GM23338 (cell line): Measurements from ENCODE around the gene AIFM2.

Experiments
- CREB1 ChIP-seq: fragments of 250-450 bp; sonication (Bioruptor Pico); IDR thresholded peaks from 2 replicates; pipeline ENCODE4 v1.5.0; 2020; ENCODE audit warnings: low read depth, mild to moderate bottlenecking, moderate library complexity
- ETS1 ChIP-seq: IDR thresholded peaks from 2 replicates; pipeline ENCODE4 v1.6.1; 2016; ENCODE audit warnings: antibody characterized with exemption
- EZH2 ChIP-seq: fragments of 200-600 bp; sonication (generic); IDR thresholded peaks from one replicate; pipeline ENCODE4 v1.8.0; 2017; ENCODE audit warnings: antibody characterized with exemption, mild to moderate bottlenecking, low read depth; ENCODE audit not compliant: unreplicated experiment
- EZH2phosphoT487 ChIP-seq: fragments of 200-600 bp; sonication (generic); IDR thresholded peaks from one replicate; pipeline ENCODE4 v1.8.1; 2018; ENCODE audit warnings: antibody characterized with exemption; ENCODE audit not compliant: unreplicated experiment
- POLR2AphosphoS5 ChIP-seq: IDR thresholded peaks from 2 replicates; pipeline ENCODE4 v1.6.1; 2016; ENCODE audit warnings: antibody characterized with exemption, low read depth
- ZNF114 ChIP-seq: fragments of 250-450 bp; sonication (Bioruptor Pico); IDR thresholded peaks from 2 replicates; pipeline ENCODE4 v1.5.0; 2020; ENCODE audit warnings: mild to moderate bottlenecking, moderate library complexity
- ZNF331 ChIP-seq: fragments of 250-450 bp; sonication (Bioruptor Pico); IDR thresholded peaks from 2 replicates; pipeline ENCODE4 v1.5.0; 2020; ENCODE audit warnings: low read depth, mild to moderate bottlenecking, moderate library complexity
- TF ChIP-seq, protein P1 (sequence below), 2 experiments: fragments of 200-600 bp in 1 of 2; sonication (generic) in 1 of 2; conservative IDR thresholded peaks; 2 replicates each; pipeline versions ENCODE4 v1.5.1 to v1.6.1; 2016 to 2017; ENCODE audit warnings: antibody characterized with exemption in 2 of 2, low read depth in 2 of 2, mild to moderate bottlenecking in 2 of 2, moderate library complexity in 1 of 2
- TF ChIP-seq, protein P2 (sequence below): IDR thresholded peaks from one replicate; pipeline ENCODE4 v1.6.1; 2018; ENCODE audit warnings: antibody characterized with exemption; ENCODE audit not compliant: unreplicated experiment
- TF ChIP-seq, protein P3 (sequence below): fragments of 250-450 bp; sonication (Bioruptor Pico); IDR thresholded peaks from 2 replicates; pipeline ENCODE4 v1.5.0; 2020; ENCODE audit warnings: mild to moderate bottlenecking, moderate library complexity

- TF ChIP-seq, protein P1, sequence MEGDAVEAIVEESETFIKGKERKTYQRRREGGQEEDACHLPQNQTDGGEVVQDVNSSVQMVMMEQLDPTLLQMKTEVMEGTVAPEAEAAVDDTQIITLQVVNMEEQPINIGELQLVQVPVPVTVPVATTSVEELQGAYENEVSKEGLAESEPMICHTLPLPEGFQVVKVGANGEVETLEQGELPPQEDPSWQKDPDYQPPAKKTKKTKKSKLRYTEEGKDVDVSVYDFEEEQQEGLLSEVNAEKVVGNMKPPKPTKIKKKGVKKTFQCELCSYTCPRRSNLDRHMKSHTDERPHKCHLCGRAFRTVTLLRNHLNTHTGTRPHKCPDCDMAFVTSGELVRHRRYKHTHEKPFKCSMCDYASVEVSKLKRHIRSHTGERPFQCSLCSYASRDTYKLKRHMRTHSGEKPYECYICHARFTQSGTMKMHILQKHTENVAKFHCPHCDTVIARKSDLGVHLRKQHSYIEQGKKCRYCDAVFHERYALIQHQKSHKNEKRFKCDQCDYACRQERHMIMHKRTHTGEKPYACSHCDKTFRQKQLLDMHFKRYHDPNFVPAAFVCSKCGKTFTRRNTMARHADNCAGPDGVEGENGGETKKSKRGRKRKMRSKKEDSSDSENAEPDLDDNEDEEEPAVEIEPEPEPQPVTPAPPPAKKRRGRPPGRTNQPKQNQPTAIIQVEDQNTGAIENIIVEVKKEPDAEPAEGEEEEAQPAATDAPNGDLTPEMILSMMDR (conservative IDR thresholded peaks at IDR 0.05; ENCODE audit: low read depth in 2 of 2) = peak; percentile 77 to 93
- TF ChIP-seq CREB1 (CRISPR knock-in tag) (peak; percentile 58), ZNF331 (CRISPR knock-in tag) (no peak), POLR2AphosphoS5 (no peak), EZH2 (no peak), EZH2phosphoT487 (no peak), ZNF114 (CRISPR knock-in tag) (no peak), ETS1 (no peak)
- TF ChIP-seq, protein P2, sequence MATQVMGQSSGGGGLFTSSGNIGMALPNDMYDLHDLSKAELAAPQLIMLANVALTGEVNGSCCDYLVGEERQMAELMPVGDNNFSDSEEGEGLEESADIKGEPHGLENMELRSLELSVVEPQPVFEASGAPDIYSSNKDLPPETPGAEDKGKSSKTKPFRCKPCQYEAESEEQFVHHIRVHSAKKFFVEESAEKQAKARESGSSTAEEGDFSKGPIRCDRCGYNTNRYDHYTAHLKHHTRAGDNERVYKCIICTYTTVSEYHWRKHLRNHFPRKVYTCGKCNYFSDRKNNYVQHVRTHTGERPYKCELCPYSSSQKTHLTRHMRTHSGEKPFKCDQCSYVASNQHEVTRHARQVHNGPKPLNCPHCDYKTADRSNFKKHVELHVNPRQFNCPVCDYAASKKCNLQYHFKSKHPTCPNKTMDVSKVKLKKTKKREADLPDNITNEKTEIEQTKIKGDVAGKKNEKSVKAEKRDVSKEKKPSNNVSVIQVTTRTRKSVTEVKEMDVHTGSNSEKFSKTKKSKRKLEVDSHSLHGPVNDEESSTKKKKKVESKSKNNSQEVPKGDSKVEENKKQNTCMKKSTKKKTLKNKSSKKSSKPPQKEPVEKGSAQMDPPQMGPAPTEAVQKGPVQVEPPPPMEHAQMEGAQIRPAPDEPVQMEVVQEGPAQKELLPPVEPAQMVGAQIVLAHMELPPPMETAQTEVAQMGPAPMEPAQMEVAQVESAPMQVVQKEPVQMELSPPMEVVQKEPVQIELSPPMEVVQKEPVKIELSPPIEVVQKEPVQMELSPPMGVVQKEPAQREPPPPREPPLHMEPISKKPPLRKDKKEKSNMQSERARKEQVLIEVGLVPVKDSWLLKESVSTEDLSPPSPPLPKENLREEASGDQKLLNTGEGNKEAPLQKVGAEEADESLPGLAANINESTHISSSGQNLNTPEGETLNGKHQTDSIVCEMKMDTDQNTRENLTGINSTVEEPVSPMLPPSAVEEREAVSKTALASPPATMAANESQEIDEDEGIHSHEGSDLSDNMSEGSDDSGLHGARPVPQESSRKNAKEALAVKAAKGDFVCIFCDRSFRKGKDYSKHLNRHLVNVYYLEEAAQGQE = no peak
- TF ChIP-seq, protein P3, sequence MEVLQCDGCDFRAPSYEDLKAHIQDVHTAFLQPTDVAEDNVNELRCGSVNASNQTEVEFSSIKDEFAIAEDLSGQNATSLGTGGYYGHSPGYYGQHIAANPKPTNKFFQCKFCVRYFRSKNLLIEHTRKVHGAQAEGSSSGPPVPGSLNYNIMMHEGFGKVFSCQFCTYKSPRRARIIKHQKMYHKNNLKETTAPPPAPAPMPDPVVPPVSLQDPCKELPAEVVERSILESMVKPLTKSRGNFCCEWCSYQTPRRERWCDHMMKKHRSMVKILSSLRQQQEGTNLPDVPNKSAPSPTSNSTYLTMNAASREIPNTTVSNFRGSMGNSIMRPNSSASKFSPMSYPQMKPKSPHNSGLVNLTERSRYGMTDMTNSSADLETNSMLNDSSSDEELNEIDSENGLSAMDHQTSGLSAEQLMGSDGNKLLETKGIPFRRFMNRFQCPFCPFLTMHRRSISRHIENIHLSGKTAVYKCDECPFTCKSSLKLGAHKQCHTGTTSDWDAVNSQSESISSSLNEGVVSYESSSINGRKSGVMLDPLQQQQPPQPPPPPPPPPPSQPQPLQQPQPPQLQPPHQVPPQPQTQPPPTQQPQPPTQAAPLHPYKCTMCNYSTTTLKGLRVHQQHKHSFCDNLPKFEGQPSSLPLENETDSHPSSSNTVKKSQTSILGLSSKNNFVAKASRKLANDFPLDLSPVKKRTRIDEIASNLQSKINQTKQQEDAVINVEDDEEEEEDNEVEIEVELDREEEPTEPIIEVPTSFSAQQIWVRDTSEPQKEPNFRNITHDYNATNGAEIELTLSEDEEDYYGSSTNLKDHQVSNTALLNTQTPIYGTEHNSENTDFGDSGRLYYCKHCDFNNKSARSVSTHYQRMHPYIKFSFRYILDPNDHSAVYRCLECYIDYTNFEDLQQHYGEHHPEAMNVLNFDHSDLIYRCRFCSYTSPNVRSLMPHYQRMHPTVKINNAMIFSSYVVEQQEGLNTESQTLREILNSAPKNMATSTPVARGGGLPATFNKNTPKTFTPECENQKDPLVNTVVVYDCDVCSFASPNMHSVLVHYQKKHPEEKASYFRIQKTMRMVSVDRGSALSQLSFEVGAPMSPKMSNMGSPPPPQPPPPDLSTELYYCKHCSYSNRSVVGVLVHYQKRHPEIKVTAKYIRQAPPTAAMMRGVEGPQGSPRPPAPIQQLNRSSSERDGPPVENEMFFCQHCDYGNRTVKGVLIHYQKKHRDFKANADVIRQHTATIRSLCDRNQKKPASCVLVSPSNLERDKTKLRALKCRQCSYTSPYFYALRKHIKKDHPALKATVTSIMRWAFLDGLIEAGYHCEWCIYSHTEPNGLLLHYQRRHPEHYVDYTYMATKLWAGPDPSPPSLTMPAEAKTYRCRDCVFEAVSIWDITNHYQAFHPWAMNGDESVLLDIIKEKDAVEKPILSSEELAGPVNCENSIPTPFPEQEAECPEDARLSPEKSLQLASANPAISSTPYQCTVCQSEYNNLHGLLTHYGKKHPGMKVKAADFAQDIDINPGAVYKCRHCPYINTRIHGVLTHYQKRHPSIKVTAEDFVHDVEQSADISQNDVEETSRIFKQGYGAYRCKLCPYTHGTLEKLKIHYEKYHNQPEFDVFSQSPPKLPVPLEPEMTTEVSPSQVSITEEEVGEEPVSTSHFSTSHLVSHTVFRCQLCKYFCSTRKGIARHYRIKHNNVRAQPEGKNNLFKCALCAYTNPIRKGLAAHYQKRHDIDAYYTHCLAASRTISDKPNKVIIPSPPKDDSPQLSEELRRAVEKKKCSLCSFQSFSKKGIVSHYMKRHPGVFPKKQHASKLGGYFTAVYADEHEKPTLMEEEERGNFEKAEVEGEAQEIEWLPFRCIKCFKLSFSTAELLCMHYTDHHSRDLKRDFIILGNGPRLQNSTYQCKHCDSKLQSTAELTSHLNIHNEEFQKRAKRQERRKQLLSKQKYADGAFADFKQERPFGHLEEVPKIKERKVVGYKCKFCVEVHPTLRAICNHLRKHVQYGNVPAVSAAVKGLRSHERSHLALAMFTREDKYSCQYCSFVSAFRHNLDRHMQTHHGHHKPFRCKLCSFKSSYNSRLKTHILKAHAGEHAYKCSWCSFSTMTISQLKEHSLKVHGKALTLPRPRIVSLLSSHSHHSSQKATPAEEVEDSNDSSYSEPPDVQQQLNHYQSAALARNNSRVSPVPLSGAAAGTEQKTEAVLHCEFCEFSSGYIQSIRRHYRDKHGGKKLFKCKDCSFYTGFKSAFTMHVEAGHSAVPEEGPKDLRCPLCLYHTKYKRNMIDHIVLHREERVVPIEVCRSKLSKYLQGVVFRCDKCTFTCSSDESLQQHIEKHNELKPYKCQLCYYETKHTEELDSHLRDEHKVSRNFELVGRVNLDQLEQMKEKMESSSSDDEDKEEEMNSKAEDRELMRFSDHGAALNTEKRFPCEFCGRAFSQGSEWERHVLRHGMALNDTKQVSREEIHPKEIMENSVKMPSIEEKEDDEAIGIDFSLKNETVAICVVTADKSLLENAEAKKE (CRISPR knock-in tag) = no peak
Measured at GRCh38 chr10:70106958-70107791, 25.4 kb downstream of the AIFM2 start.
